ENCODE measurements around the gene CDH22.

DNA sequence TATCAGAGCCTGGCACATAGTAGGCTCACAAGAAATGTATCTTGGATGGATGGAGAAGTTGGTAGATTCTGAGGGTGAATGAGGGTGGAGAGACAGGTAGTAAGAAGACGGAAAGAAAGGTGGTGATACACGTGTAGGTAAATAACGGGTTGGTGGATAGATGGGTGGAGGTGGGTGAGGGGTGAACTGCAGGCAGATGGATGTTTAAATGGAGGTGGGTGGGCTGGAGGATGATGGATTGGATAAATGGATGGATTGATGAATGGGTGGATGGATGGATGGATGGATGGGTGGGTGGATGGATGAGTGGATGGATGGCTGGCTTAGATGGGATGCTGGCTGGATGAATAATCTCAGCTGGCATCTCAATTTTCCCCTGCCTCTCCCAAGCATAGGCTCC lies 9.9 kb downstream of the CDH22 start:
- TF ChIP-seq, protein P1, sequence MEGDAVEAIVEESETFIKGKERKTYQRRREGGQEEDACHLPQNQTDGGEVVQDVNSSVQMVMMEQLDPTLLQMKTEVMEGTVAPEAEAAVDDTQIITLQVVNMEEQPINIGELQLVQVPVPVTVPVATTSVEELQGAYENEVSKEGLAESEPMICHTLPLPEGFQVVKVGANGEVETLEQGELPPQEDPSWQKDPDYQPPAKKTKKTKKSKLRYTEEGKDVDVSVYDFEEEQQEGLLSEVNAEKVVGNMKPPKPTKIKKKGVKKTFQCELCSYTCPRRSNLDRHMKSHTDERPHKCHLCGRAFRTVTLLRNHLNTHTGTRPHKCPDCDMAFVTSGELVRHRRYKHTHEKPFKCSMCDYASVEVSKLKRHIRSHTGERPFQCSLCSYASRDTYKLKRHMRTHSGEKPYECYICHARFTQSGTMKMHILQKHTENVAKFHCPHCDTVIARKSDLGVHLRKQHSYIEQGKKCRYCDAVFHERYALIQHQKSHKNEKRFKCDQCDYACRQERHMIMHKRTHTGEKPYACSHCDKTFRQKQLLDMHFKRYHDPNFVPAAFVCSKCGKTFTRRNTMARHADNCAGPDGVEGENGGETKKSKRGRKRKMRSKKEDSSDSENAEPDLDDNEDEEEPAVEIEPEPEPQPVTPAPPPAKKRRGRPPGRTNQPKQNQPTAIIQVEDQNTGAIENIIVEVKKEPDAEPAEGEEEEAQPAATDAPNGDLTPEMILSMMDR (IDR thresholded peaks at IDR 0.05), result no peak
- TF ChIP-seq TCF7L2 (IDR thresholded peaks at IDR 0.05; ENCODE audit: low read depth, low read length) (no peak), POLR2AphosphoS5 (IDR thresholded peaks at IDR 0.05; ENCODE audit: low read depth, low read length) (no peak), SIN3A (IDR thresholded peaks at IDR 0.05; ENCODE audit: borderline replicate concordance, insufficient read depth, low read depth, low read length) (no peak)
- TF ChIP-seq, protein P2, sequence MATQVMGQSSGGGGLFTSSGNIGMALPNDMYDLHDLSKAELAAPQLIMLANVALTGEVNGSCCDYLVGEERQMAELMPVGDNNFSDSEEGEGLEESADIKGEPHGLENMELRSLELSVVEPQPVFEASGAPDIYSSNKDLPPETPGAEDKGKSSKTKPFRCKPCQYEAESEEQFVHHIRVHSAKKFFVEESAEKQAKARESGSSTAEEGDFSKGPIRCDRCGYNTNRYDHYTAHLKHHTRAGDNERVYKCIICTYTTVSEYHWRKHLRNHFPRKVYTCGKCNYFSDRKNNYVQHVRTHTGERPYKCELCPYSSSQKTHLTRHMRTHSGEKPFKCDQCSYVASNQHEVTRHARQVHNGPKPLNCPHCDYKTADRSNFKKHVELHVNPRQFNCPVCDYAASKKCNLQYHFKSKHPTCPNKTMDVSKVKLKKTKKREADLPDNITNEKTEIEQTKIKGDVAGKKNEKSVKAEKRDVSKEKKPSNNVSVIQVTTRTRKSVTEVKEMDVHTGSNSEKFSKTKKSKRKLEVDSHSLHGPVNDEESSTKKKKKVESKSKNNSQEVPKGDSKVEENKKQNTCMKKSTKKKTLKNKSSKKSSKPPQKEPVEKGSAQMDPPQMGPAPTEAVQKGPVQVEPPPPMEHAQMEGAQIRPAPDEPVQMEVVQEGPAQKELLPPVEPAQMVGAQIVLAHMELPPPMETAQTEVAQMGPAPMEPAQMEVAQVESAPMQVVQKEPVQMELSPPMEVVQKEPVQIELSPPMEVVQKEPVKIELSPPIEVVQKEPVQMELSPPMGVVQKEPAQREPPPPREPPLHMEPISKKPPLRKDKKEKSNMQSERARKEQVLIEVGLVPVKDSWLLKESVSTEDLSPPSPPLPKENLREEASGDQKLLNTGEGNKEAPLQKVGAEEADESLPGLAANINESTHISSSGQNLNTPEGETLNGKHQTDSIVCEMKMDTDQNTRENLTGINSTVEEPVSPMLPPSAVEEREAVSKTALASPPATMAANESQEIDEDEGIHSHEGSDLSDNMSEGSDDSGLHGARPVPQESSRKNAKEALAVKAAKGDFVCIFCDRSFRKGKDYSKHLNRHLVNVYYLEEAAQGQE (IDR thresholded peaks at IDR 0.05; ENCODE audit: insufficient read depth in 1 of 2, low read depth in 2 of 2, low read length in 1 of 2), result no peak
